NCI-H1092 (cell line): ENCODE measurements around the gene C14orf132.
A peak's percentile ranks its signal among the peaks of the same experiment; 100 is the strongest.
"Not testable (repeated sequence)": the region's sequence is repeated elsewhere in the genome, so short reads cannot be mapped to it uniquely, and the experiment has no call there.

ENCODE experiments used
- DNase-seq: peaks from one replicate; lab custom pipeline; 2025; lab: John Stamatoyannopoulos, UW

The C14orf132 gene

GRCh38 chr14:96038920-96039632 is at the start of gene C14orf132:
TSS of gene C14orf132 (plus strand) at chr14:96039362. CDS start at chr14:96039501, 139 bp downstream.
- peak; percentile 57 for DNase-seq

- peak; percentile 40 for DNase-seq
Observed at GRCh38 chr14:95993768-95994592, 45.2 kb upstream of the C14orf132 start.

GRCh38 chr14:95994593-95994928 is 44.6 kb upstream of the C14orf132 start:
- no peak for DNase-seq

- DNase-seq: peak; percentile 7
Observed at GRCh38 chr14:95998656-95999055, 40.5 kb upstream of the C14orf132 start.

- DNase-seq: peak; percentile 8
Observed at GRCh38 chr14:96001866-96002497, 37.2 kb upstream of the C14orf132 start.

GRCh38 chr14:96002498-96002884 is 36.7 kb upstream of the C14orf132 start:
- no peak for DNase-seq

- no peak for DNase-seq
Observed at GRCh38 chr14:96011131-96011530, 28.0 kb upstream of the C14orf132 start.

GRCh38 chr14:96011607-96012006 is 27.6 kb upstream of the C14orf132 start:
- no peak for DNase-seq

GRCh38 chr14:96012757-96013156 is 26.4 kb upstream of the C14orf132 start:
- not testable (repeated sequence) for DNase-seq

GRCh38 chr14:96014176-96014575 is 25.0 kb upstream of the C14orf132 start:
- DNase-seq: no peak

GRCh38 chr14:96016501-96017160 is 22.5 kb upstream of the C14orf132 start:
- peak; percentile 63 for DNase-seq

GRCh38 chr14:96017882-96018281 is 21.3 kb upstream of the C14orf132 start:
- no peak for DNase-seq

- no peak for DNase-seq
Observed at GRCh38 chr14:96027431-96028355, 11.5 kb upstream of the C14orf132 start.

GRCh38 chr14:96029089-96029645 is 10.0 kb upstream of the C14orf132 start:
- DNase-seq: no peak

GRCh38 chr14:96030108-96030760 is 8.9 kb upstream of the C14orf132 start:
- DNase-seq: no peak

GRCh38 chr14:96031691-96032090 is 7.5 kb upstream of the C14orf132 start:
- DNase-seq: no peak

- DNase-seq: no peak
Observed at GRCh38 chr14:96035456-96035855, 3.7 kb upstream of the C14orf132 start.

GRCh38 chr14:96037891-96038557 is 1.1 kb upstream of the C14orf132 start:
- no peak for DNase-seq

GRCh38 chr14:96038558-96038919 is 623 bp upstream of the C14orf132 start:
- no peak for DNase-seq
